ENCODE data around the gene ABCB1.
"Not testable (repeated sequence)": the region's sequence is repeated elsewhere in the genome, so short reads cannot be mapped to it uniquely, and the experiment has no call there.

ABCB1 gene

DNA sequence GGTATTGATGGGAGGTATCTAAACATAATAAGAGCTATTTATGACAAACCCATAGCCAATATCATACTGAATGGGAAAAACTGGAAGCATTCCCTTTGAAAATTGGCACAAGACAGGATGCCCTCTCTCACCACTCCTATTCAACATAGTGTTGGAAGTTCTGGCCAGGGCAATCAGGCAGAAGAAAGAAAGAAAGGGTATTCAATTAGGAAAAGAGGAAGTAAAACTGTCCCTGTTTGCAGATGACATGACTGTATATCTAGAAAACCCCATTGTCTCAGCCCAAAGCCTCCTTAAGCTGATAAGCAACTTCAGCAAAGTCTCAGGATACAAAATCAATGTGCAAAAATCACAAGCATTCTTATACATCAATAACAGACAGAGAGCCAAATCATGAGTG is 131.5 kb downstream of the ABCB1 start:
- not testable (repeated sequence) for DNase-seq (ENCODE audit: low spot score)

- DNase-seq (ENCODE audit: low spot score): not testable (repeated sequence)
These were observed 135.2 kb downstream of the ABCB1 start for GRCh38 chr7:87465534-87465880.

DNA sequence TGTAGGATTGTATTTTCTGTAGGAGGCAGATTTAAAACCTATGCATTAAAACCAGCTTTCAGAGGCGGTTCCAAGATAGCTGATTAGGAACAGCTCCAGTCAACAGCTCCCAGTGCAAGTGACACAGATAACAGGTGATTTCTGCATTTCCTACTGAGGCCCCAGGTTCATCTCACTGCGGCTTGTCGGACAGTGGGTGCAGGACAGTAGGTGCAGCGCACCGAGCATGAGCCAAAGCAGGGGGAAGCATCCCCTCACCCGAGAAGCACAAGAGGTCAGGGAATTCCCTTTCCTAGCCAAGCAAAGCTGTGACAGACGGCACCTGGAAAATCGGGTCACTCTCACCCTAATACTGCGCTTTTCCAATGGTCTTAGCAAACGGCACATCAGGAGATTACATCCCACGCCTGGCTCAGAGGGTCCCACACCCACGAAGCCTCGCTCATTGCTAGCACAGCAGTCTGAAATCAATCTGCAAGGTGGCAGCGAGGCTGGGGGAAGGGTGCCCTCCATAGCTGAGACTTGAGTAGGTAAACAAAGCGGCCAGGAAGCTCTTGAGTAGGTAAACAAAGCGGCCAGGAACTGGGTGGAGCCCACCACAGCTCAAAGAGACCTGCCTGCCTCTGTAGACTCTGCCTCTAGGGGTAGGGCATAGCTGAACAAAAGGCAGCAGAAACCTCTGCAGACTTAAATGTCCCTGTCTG is 135.7 kb downstream of the ABCB1 start:
- DNase-seq (ENCODE audit: low spot score): not testable (repeated sequence)

GRCh38 chr7:87463982-87464381 is 136.7 kb downstream of the ABCB1 start:
- no peak for DNase-seq (ENCODE audit: low spot score)

GRCh38 chr7:87460444-87460843 is 140.2 kb downstream of the ABCB1 start:
- DNase-seq (ENCODE audit: low spot score): not testable (repeated sequence)

- no peak for DNase-seq (ENCODE audit: low spot score)
These were observed 140.7 kb downstream of the ABCB1 start for GRCh38 chr7:87459941-87460340.

DNA sequence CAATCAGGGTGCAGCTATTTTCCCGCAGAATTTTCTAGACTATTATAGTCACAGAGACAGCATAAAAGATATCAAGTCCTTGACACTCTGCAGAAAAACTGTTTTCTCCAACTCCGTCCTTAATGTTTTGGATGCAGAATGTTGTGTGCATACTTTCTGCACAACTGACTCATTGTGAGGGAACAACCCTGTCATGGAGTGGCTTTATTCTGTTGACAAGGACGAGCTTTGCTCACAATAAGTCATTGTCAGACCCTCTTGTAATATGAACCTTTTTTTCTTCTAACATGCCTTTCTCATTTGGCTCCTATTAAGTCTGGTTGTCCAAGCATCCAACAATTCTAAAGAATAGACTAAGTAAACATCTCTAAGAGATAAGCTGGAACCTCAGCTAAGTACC is 142.5 kb downstream of the ABCB1 start:
- no peak for DNase-seq (ENCODE audit: low spot score)

- no peak for DNase-seq (ENCODE audit: low spot score)
These were observed 144.4 kb downstream of the ABCB1 start for GRCh38 chr7:87456247-87456646.
